HepG2 (cell line): ENCODE results near the gene STUB1. TPM values are rescaled to one million over a fixed set of nuclear protein-coding genes. Genes with fewer than 3 reads are reported as not detected.

ENCODE experiments used
- CENPX ChIP-seq: sonication (generic); formaldehyde crosslinking; IDR thresholded peaks from 2 replicates; pipeline ENCODE4 v1.9.0; 2021; ENCODE audit warnings: mild to moderate bottlenecking, missing genetic modification reagents, moderate library complexity
- DR1 ChIP-seq: sonication (generic); formaldehyde crosslinking; IDR thresholded peaks from 2 replicates; pipeline ENCODE4 v1.8.0; 2021; ENCODE audit warnings: mild to moderate bottlenecking, missing genetic modification reagents, inconsistent platforms
- HOXD1 ChIP-seq: sonication (generic); formaldehyde crosslinking; IDR thresholded peaks from 2 replicates; pipeline ENCODE4 v1.5.0; 2020; ENCODE audit warnings: missing genetic modification reagents
- MTF2 ChIP-seq: sonication (generic); formaldehyde crosslinking; IDR thresholded peaks from 2 replicates; pipeline ENCODE4 v1.5.0; 2020; ENCODE audit warnings: missing genetic modification reagents, borderline replicate concordance
- NFRKB ChIP-seq: fragments of 450-650 bp; IDR thresholded peaks from 2 replicates; pipeline ENCODE4 v1.6.1; 2017
- NKX3-1 ChIP-seq: sonication (generic); formaldehyde crosslinking; IDR thresholded peaks from 2 replicates; pipeline ENCODE4 v1.5.0; 2020; ENCODE audit warnings: missing genetic modification reagents
- SALL2 ChIP-seq: sonication (generic); formaldehyde crosslinking; IDR thresholded peaks from 2 replicates; pipeline ENCODE4 v1.8.1; 2023; ENCODE audit warnings: mild to moderate bottlenecking, missing genetic modification reagents, inconsistent platforms
- SKI ChIP-seq: fragments of 450-650 bp; IDR thresholded peaks from one replicate; pipeline ENCODE4 v1.6.1; 2018; ENCODE audit warnings: mild to moderate bottlenecking; ENCODE audit not compliant: partially characterized antibody
- TBP ChIP-seq: sonication (generic); formaldehyde crosslinking; IDR thresholded peaks from 2 replicates; pipeline ENCODE4 v1.5.0; 2020; ENCODE audit warnings: missing genetic modification reagents
- YEATS2 ChIP-seq: sonication (generic); formaldehyde crosslinking; IDR thresholded peaks from 2 replicates; pipeline ENCODE4 v1.4.0; 2020; ENCODE audit warnings: missing genetic modification reagents, borderline replicate concordance
- ZBTB37 ChIP-seq: sonication (generic); formaldehyde crosslinking; IDR thresholded peaks from 2 replicates; pipeline ENCODE4 v1.4.0; 2020; ENCODE audit warnings: mild to moderate bottlenecking, missing genetic modification reagents
- ZFP36L2 ChIP-seq: sonication (generic); formaldehyde crosslinking; IDR thresholded peaks from 2 replicates; pipeline ENCODE4 v1.4.0; 2020; ENCODE audit warnings: missing genetic modification reagents
- ZNF260 ChIP-seq: sonication (generic); formaldehyde crosslinking; IDR thresholded peaks from 2 replicates; pipeline ENCODE4 v1.4.0; 2020; ENCODE audit warnings: missing genetic modification reagents, low read depth, mild to moderate bottlenecking, borderline replicate concordance
- ZNF350 ChIP-seq: sonication (generic); formaldehyde crosslinking; IDR thresholded peaks from 2 replicates; pipeline ENCODE4 v1.4.0; 2020; ENCODE audit warnings: mild to moderate bottlenecking, low read depth, missing genetic modification reagents, borderline replicate concordance
- ZNF432 ChIP-seq: sonication (generic); formaldehyde crosslinking; IDR thresholded peaks from 2 replicates; pipeline ENCODE4 v1.5.0; 2020; ENCODE audit warnings: missing genetic modification reagents, mild to moderate bottlenecking, borderline replicate concordance
- ZNF543 ChIP-seq: sonication (generic); formaldehyde crosslinking; IDR thresholded peaks from 2 replicates; pipeline ENCODE4 v1.4.0; 2020; ENCODE audit warnings: mild to moderate bottlenecking, missing genetic modification reagents
- ZNF703 ChIP-seq: sonication (generic); formaldehyde crosslinking; IDR thresholded peaks from 2 replicates; pipeline ENCODE4 v1.5.1; 2020; ENCODE audit warnings: missing genetic modification reagents, mild to moderate bottlenecking, moderate library complexity, borderline replicate concordance
- ZSCAN12 ChIP-seq: sonication (generic); formaldehyde crosslinking; IDR thresholded peaks from 2 replicates; pipeline ENCODE4 v1.9.0; 2021; ENCODE audit warnings: mild to moderate bottlenecking, missing genetic modification reagents
- ZSCAN21 ChIP-seq: sonication (generic); formaldehyde crosslinking; IDR thresholded peaks from 2 replicates; pipeline ENCODE4 v1.8.0; 2022; ENCODE audit warnings: mild to moderate bottlenecking, missing genetic modification reagents, moderate library complexity, borderline replicate concordance
- polyA plus RNA-seq, 8 experiments: library from polyadenylated mRNA; depleted of rRNA in 3 of 8; stranded (reverse) in 7 of 8; unstranded in 1 of 8; fragments of >200 nt; fragmentation: Illumina TruSeq in 4 of 8; extraction: Trizol in 4 of 8; gene quantifications; 2 replicates each; pipeline versions ENCODE4 v1.2.1 to v1.2.3, GENCODE V29; 2011 to 2016; ENCODE audit warnings: low read depth in 4 of 8, missing spikeins in 1 of 8, mixed read lengths in 1 of 8; ENCODE audit not compliant: insufficient read depth in 1 of 8
- total RNA-seq, 5 experiments: library from RNA; depleted of rRNA; stranded (reverse); fragments of >200 nt; fragmentation: Illumina TruSeq; extraction: Trizol; gene quantifications; 2 replicates each; pipeline ENCODE4 v1.2.3, GENCODE V29; 2016; ENCODE audit warnings: low read depth in 1 of 5
- TF ChIP-seq, protein P1 (sequence below): sonication (generic); formaldehyde crosslinking; IDR thresholded peaks from 2 replicates; pipeline ENCODE4 v1.9.0; 2021; ENCODE audit warnings: missing genetic modification reagents, mild to moderate bottlenecking, borderline replicate concordance
- TF ChIP-seq, protein P2 (sequence below): sonication (generic); formaldehyde crosslinking; conservative IDR thresholded peaks from 2 replicates; pipeline ENCODE4 v1.8.0; 2022; ENCODE audit warnings: mild to moderate bottlenecking, moderate library complexity, missing genetic modification reagents
- TF ChIP-seq, protein P3 (sequence below): sonication (generic); formaldehyde crosslinking; IDR thresholded peaks from 2 replicates; pipeline ENCODE4 v1.9.0; 2021; ENCODE audit warnings: missing genetic modification reagents, mild to moderate bottlenecking, borderline replicate concordance

STUB1 gene
- total and polyA plus RNA-seq, 2 of the 13 experiments (the other 11 are each of a cell fraction or from before 2014, with no cell fraction given): 52.9 to 78.2 TPM

DNA sequence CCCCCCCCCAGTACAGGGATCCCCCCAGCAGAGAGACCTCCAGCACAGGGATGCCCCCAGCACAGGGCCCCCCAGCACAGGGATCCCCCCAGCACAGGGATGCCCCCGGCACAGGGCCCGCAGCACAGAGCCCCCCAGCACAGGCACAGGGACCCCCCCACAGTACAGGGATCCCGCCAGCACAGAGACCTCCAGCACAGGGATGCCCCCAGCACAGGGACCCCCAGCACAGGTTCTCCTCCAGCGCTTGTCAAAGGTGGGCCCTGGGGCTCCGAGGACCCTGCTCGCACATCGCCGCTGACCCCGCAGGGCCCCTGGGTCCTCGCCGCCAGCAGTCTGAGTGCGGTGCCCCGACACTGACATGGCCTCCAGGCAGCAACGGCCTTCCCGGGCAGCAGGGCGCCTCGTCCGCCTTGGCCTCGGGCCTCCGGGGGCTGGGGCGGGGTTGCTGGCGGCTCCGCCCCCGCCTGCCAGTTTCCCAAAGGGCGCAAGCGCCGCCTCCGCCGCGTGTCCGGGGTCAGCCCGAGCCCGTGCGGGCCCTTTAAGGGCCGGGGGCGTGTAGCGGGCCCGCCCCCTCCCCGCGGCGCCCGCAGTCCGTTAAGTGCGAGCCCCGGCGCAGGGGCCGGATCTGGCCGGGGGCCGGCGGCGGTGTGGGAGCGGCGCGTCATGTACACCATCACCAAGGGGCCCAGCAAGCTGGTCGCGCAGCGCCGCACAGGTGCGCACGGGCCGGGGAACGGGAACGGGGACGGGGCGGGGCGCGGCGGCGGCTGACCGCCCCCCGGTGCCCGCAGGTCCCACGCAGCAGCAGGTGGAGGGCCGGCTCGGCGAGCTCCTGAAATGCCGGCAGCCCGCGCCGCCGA is 38.7 kb upstream of the STUB1 start, which contains the start of gene MCRIP2 (continued):
- TF ChIP-seq, protein P1, sequence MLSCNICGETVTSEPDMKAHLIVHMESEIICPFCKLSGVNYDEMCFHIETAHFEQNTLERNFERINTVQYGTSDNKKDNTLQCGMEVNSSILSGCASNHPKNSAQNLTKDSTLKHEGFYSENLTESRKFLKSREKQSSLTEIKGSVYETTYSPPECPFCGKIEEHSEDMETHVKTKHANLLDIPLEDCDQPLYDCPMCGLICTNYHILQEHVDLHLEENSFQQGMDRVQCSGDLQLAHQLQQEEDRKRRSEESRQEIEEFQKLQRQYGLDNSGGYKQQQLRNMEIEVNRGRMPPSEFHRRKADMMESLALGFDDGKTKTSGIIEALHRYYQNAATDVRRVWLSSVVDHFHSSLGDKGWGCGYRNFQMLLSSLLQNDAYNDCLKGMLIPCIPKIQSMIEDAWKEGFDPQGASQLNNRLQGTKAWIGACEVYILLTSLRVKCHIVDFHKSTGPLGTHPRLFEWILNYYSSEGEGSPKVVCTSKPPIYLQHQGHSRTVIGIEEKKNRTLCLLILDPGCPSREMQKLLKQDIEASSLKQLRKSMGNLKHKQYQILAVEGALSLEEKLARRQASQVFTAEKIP (CRISPR knock-in tag): no peak
- TF ChIP-seq SALL2 (CRISPR knock-in tag): peak; percentile 68; the same call in 1 of the 2 replicates
- TF ChIP-seq, protein P2, sequence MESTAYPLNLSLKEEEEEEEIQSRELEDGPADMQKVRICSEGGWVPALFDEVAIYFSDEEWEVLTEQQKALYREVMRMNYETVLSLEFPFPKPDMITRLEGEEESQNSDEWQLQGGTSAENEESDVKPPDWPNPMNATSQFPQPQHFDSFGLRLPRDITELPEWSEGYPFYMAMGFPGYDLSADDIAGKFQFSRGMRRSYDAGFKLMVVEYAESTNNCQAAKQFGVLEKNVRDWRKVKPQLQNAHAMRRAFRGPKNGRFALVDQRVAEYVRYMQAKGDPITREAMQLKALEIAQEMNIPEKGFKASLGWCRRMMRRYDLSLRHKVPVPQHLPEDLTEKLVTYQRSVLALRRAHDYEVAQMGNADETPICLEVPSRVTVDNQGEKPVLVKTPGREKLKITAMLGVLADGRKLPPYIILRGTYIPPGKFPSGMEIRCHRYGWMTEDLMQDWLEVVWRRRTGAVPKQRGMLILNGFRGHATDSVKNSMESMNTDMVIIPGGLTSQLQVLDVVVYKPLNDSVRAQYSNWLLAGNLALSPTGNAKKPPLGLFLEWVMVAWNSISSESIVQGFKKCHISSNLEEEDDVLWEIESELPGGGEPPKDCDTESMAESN (CRISPR knock-in tag): peak; percentile 68
- TF ChIP-seq ZNF350: no peak; the same call in 1 of the 2 replicates
- no peak for TF ChIP-seq NFRKB
- peak; percentile 64; the same call in 1 of the 2 replicates for TF ChIP-seq DR1 (CRISPR knock-in tag)
- no peak for TF ChIP-seq ZBTB37 (CRISPR knock-in tag)
- TF ChIP-seq NKX3-1 (CRISPR knock-in tag): 0 out of 2 replicates have a peak, but pooled peaks have one; percentile 13
- TF ChIP-seq YEATS2: no peak
- TF ChIP-seq HOXD1 (CRISPR knock-in tag): peak; percentile 65; the same call in 1 of the 2 replicates
- no peak for TF ChIP-seq ZSCAN12 (CRISPR knock-in tag)
- peak; percentile 8 for TF ChIP-seq SKI
- TF ChIP-seq, protein P3, sequence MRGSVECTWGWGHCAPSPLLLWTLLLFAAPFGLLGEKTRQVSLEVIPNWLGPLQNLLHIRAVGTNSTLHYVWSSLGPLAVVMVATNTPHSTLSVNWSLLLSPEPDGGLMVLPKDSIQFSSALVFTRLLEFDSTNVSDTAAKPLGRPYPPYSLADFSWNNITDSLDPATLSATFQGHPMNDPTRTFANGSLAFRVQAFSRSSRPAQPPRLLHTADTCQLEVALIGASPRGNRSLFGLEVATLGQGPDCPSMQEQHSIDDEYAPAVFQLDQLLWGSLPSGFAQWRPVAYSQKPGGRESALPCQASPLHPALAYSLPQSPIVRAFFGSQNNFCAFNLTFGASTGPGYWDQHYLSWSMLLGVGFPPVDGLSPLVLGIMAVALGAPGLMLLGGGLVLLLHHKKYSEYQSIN: no peak
- no peak for TF ChIP-seq ZFP36L2 (CRISPR knock-in tag)
- no peak for TF ChIP-seq TBP (CRISPR knock-in tag)
- 0 out of 2 replicates have a peak, but pooled peaks have one; percentile 7 for TF ChIP-seq ZNF543 (CRISPR knock-in tag)
- TF ChIP-seq ZNF703 (CRISPR knock-in tag): no peak
- TF ChIP-seq ZNF432 (CRISPR knock-in tag): no peak
- TF ChIP-seq CENPX (CRISPR knock-in tag): no peak
- TF ChIP-seq ZSCAN21 (CRISPR knock-in tag): peak; percentile 19; the same call in 1 of the 2 replicates
- TF ChIP-seq ZNF260: no peak
- peak; percentile 11; the same call in 1 of the 2 replicates for TF ChIP-seq MTF2
